CD14-positive monocyte (primary cell): ENCODE data around the gene CSN2. TPM values are rescaled to one million over a fixed set of nuclear protein-coding genes. Genes with fewer than 3 reads are reported as not detected.

Experiments used
- DNase-seq, 3 donors: peaks; one replicate each; pipeline ENCODE4 v3.0.0-alpha.2; 2011 to 2022
- H2AFZ ChIP-seq: 2 replicates; pipeline ENCODE4 v1.6.0; 2012; ENCODE audit warnings: mild to moderate bottlenecking, low read depth, low read length, inconsistent platforms; ENCODE audit not compliant: insufficient read depth, poor library complexity, severe bottlenecking
- H3K27ac ChIP-seq, 2 donors: 1 replicate in 1 of 2; 2 replicates in 1 of 2; pipeline ENCODE4 v1.5.1; 2012 to 2013; ENCODE audit warnings: low read length in 2 of 2, control low read depth in 1 of 2, inconsistent platforms in 1 of 2, low read depth in 1 of 2, mild to moderate bottlenecking in 1 of 2
- H3K27me3 ChIP-seq, 2 donors: one replicate each; pipeline versions ENCODE4 v1.6.0 to v1.6.1; 2011 to 2013; ENCODE audit warnings: low read length in 2 of 2; ENCODE audit not compliant: control insufficient read depth in 2 of 2, insufficient read depth in 2 of 2
- H3K36me3 ChIP-seq, 2 donors: replicated peaks in 1 of 2; 1 replicate in 1 of 2; 2 replicates in 1 of 2; pipeline versions ENCODE4 v1.5.1 to v1.6.1; 2012 to 2013; ENCODE audit warnings: low read length in 2 of 2, control low read depth in 1 of 2, inconsistent platforms in 1 of 2, mild to moderate bottlenecking in 1 of 2; ENCODE audit not compliant: insufficient read depth in 2 of 2, control insufficient read depth in 1 of 2
- H3K4me1 ChIP-seq, 2 donors: 1 replicate in 1 of 2; 2 replicates in 1 of 2; pipeline versions ENCODE4 v1.5.1 to v1.6.1; 2012 to 2013; ENCODE audit warnings: low read length in 2 of 2, control low read depth in 1 of 2, inconsistent platforms in 1 of 2, mild to moderate bottlenecking in 1 of 2, moderate library complexity in 1 of 2; ENCODE audit not compliant: insufficient read depth in 2 of 2, control insufficient read depth in 1 of 2
- H3K4me2 ChIP-seq: replicated peaks from 2 replicates; pipeline ENCODE3; 2012; ENCODE audit warnings: low read length, moderate library complexity, mild to moderate bottlenecking; ENCODE audit not compliant: poor library complexity, severe bottlenecking; ENCODE audit errors: extremely low read depth
- H3K4me3 ChIP-seq, 3 experiments: fragments of 200-600 bp in 1 of 3; sonication (generic) in 1 of 3; replicated peaks in 1 of 3; 1 replicate in 2 of 3; 2 replicates in 1 of 3; pipeline ENCODE4 v1.5.1; 2011 to 2013; ENCODE audit warnings: low read length in 3 of 3, mild to moderate bottlenecking in 3 of 3, control low read depth in 2 of 3, low read depth in 2 of 3, inconsistent platforms in 1 of 3, moderate library complexity in 1 of 3
- H3K79me2 ChIP-seq: 2 replicates; pipeline ENCODE4 v1.6.0; 2012; ENCODE audit warnings: mild to moderate bottlenecking, control low read depth, inconsistent platforms, low read length, moderate library complexity; ENCODE audit not compliant: insufficient read depth
- H3K9ac ChIP-seq: 2 replicates; pipeline ENCODE4 v1.6.0; 2017; ENCODE audit warnings: low read length, mild to moderate bottlenecking; ENCODE audit not compliant: insufficient read depth, poor library complexity, severe bottlenecking
- H3K9me3 ChIP-seq, 2 donors: replicated peaks in 1 of 2; 1 replicate in 1 of 2; 2 replicates in 1 of 2; pipeline versions ENCODE4 v1.5.1 to v1.6.1; 2012 to 2013; ENCODE audit warnings: low read length in 2 of 2, control low read depth in 1 of 2; ENCODE audit not compliant: control insufficient read depth in 1 of 2, insufficient read depth in 1 of 2
- H4K20me1 ChIP-seq: 2 replicates; pipeline ENCODE4 v1.6.0; 2012; ENCODE audit warnings: mild to moderate bottlenecking, low read length, control low read depth, moderate library complexity; ENCODE audit not compliant: insufficient read depth
- H3K27ac Mint-ChIP-seq, 7 donors: one replicate each; pipeline ENCODE4 v1.8.0; 2020; ENCODE audit warnings: mild to moderate bottlenecking in 7 of 7, mixed read lengths in 7 of 7, moderate library complexity in 6 of 7, inconsistent platforms in 2 of 7
- H3K27me3 Mint-ChIP-seq, 3 donors: one replicate each; pipeline ENCODE4 v1.8.0; 2021 to 2022; ENCODE audit warnings: low read depth in 3 of 3, mild to moderate bottlenecking in 3 of 3, mixed read lengths in 3 of 3, moderate library complexity in 3 of 3, inconsistent platforms in 1 of 3
- H3K36me3 Mint-ChIP-seq, 2 donors: one replicate each; pipeline ENCODE4 v1.8.0; 2020; ENCODE audit warnings: mixed read lengths in 2 of 2, inconsistent platforms in 1 of 2, mild to moderate bottlenecking in 1 of 2
- H3K4me1 Mint-ChIP-seq: one replicate; pipeline ENCODE4 v1.8.0; 2020; ENCODE audit warnings: mild to moderate bottlenecking, mixed read lengths
- H3K4me3 Mint-ChIP-seq, 2 donors: one replicate each; pipeline ENCODE4 v1.8.0; 2020; ENCODE audit warnings: mild to moderate bottlenecking in 2 of 2, mixed read lengths in 2 of 2, moderate library complexity in 1 of 2
- H3K9me3 Mint-ChIP-seq, 7 donors: one replicate each; pipeline ENCODE4 v1.8.0; 2020 to 2022; ENCODE audit warnings: mixed read lengths in 7 of 7, mild to moderate bottlenecking in 6 of 7, moderate library complexity in 6 of 7, inconsistent platforms in 2 of 7
- CTCF ChIP-seq: fragments of 200-600 bp; IDR thresholded peaks from one replicate; pipeline ENCODE4 v1.8.0; 2022; ENCODE audit warnings: antibody characterized with exemption, mild to moderate bottlenecking
- WGBS: methylation state at CpG from one replicate; pipeline ENCODE4 v1.1.5; 2013; ENCODE audit warnings: missing lambda C conversion rate; ENCODE audit not compliant: insufficient coverage; 5-methylcytosine and 5-hydroxymethylcytosine counted together
- intact Hi-C, 2 donors: fragments of 100-400 bp; cut with micrococcal nuclease; formaldehyde crosslinking; loops; one replicate each; pipeline versions ENCODE4 v1.15.0 to v1.15.1; 2023
- polyA plus RNA-seq, 3 donors: library from polyadenylated mRNA; depleted of rRNA in 1 of 3; unstranded in 2 of 3; stranded (reverse) in 1 of 3; fragments of 300-500 nt in 2 of 3; fragments of >200 nt in 1 of 3; fragmentation: Illumina TruSeq in 2 of 3; gene quantifications; 1 replicate in 2 of 3; 2 replicates in 1 of 3; pipeline ENCODE4 v1.2.3, GENCODE V29; 2012 to 2021

Gene CSN2
- polyA plus RNA-seq, 3 donors: not detected

DNA sequence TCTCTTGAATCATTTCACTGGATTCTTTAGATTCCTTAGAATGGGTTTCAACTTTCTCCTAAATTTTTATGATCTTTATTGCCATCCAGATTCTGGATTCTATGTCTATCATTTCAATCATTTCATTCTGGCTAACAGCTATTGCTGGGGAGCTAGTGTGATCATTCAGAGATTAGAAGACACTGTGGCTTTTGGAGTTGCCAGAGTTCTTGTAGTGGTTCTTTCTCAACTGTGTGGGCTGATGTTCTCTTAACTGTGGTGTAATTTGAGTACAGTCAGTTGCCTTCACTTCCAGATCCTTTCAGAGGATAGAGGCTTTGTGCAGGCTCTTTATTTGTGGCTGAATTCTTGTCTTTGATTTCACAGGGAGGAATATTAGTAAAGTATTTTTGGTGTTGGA, 12.1 kb upstream of the CSN2 start:
- Histone ChIP-seq H3K9ac (no peak overlapping the region), H3K4me1 (no peaks in the 10 kb centered on the region), H4K20me1 (no peaks in the 10 kb centered on the region), H3K4me3 (no peak overlapping the region), H3K27me3 (no peaks in the 10 kb centered on the region), H3K27ac (no peak overlapping the region), H3K9me3 (no peaks in the 10 kb centered on the region), H2AFZ (no peak overlapping the region), H3K36me3 (no peaks in the 10 kb centered on the region), H3K79me2 (no peaks in the 10 kb centered on the region), H3K4me2 (no peak overlapping the region)
- Mint-ChIP-seq H3K36me3 (no peaks in the 10 kb centered on the region), H3K4me3 (no peak overlapping the region), H3K27ac (no peak overlapping the region), H3K4me1 (no peaks in the 10 kb centered on the region), H3K9me3 (peaks cover 0 to 4% (median 0%) of the 10 kb centered on the region in 7 donors), H3K27me3 (peaks cover 0 to 1% (median 0%) of the 10 kb centered on the region in 3 donors)
- no peak for TF ChIP-seq CTCF
- DNase-seq: no peak
- intact Hi-C loops: no loop called here

GRCh38 chr4:69974631-69975030, 9.1 kb upstream of the CSN2 start:
- no peaks in the 10 kb centered on the region for H3K4me1 ChIP-seq
- no peaks in the 10 kb centered on the region for H3K27me3 ChIP-seq
- H3K9me3 ChIP-seq: no peaks in the 10 kb centered on the region
- H3K36me3 ChIP-seq: no peaks in the 10 kb centered on the region
- Mint-ChIP-seq H3K4me3 (no peak overlapping the region), H3K36me3 (no peaks in the 10 kb centered on the region), H3K4me1 (no peaks in the 10 kb centered on the region), H3K27ac (no peak overlapping the region), H3K9me3 (peaks cover 0 to 4% (median 0%) of the 10 kb centered on the region in 7 donors), H3K27me3 (peaks cover 0 to 1% (median 0%) of the 10 kb centered on the region in 3 donors)
- H3K4me3 ChIP-seq: no peak overlapping the region
- no peak overlapping the region for H2AFZ ChIP-seq
- no peaks in the 10 kb centered on the region for H4K20me1 ChIP-seq
- no peak for TF ChIP-seq CTCF
- H3K27ac ChIP-seq: no peak overlapping the region
- H3K4me2 ChIP-seq: no peak overlapping the region
- no peaks in the 10 kb centered on the region for H3K79me2 ChIP-seq
- WGBS: no CpG with 5 or more reads among the region's 1 CpG
- no peak overlapping the region for H3K9ac ChIP-seq
- intact Hi-C loops: no loop called here
- DNase-seq: no peak
